HepG2 (cell line): ENCODE results near the gene CTNNA3. TPM values are rescaled to one million over a fixed set of nuclear protein-coding genes. Genes with fewer than 3 reads are reported as not detected.

ENCODE experiments used
- ATAC-seq: fragments of 200-7000 bp; cut with Tn5 transposase; 3 replicates; pipeline ENCODE4 v1.9.1; 2020; ENCODE audit warnings: mild to moderate bottlenecking, moderate library complexity
- BruUV-seq: library from RNA; stranded (reverse); fragments of 400-500 nt; replicated peaks from 2 replicates; lab custom pipeline; 2021; lab: Mats Ljungman, UMichigan
- CTCF ChIA-PET: fragments of 300-600 bp; formaldehyde crosslinking; extraction: SDS; loops from one replicate; lab custom pipeline; 2021; ENCODE audit warnings: low total read pairs, inconsistent platforms, low intra/inter-chr PET ratio; lab: Yijun Ruan, JAX
- POLR2A ChIA-PET: fragments of 350-600 bp; sonication (Branson Sonifier 250); formaldehyde crosslinking; loops from one replicate; lab custom pipeline; 2020; ENCODE audit warnings: antibody characterized with exemption, inconsistent platforms; lab: Yijun Ruan, JAX
- DNase-seq: peaks from one replicate; pipeline ENCODE4 v3.0.0-alpha.2; 2015; ENCODE audit warnings: low spot score
- FAIRE-seq: peaks from 3 replicates; lab custom pipeline; 2011; peaks lifted over from hg19 to GRCh38; lab: Jason Lieb, UNC
- H2AFZ ChIP-seq: one replicate; pipeline ENCODE4 v1.6.1; 2011; ENCODE audit warnings: low read length, inconsistent platforms
- H3K27ac ChIP-seq: fragments of 300-600 bp; 3 replicates; pipeline ENCODE4 v1.8.0; 2011; ENCODE audit warnings: mixed run types, mild to moderate bottlenecking, mixed read lengths, low read length, inconsistent platforms; ENCODE audit not compliant: insufficient read depth; ENCODE audit errors: extremely low read length
- H3K27me3 ChIP-seq, 2 experiments: fragments of 200-600 bp in 1 of 2; 2 replicates in 1 of 2; 3 replicates in 1 of 2; pipeline versions ENCODE4 v1.6.0 to v1.8.0; 2011; ENCODE audit warnings: low read length in 2 of 2, mild to moderate bottlenecking in 2 of 2, moderate library complexity in 2 of 2, inconsistent platforms in 1 of 2; ENCODE audit not compliant: insufficient read depth in 2 of 2, control insufficient read depth in 1 of 2
- H3K36me3 ChIP-seq, 2 experiments: fragments of 200-600 bp in 1 of 2; replicated peaks in 1 of 2; 2 replicates in 1 of 2; 3 replicates in 1 of 2; pipeline versions ENCODE4 v1.5.1 to v1.8.0; 2011; ENCODE audit warnings: low read length in 2 of 2, inconsistent platforms in 1 of 2; ENCODE audit not compliant: insufficient read depth in 2 of 2, control insufficient read depth in 1 of 2
- H3K4me1 ChIP-seq: 2 replicates; pipeline ENCODE4 v1.5.1; 2012; ENCODE audit warnings: low read length, inconsistent platforms; ENCODE audit not compliant: insufficient read depth
- H3K4me2 ChIP-seq: 2 replicates; pipeline ENCODE4 v1.6.0; 2011; ENCODE audit warnings: low read depth, low read length, inconsistent platforms
- H3K4me3 ChIP-seq, 3 experiments: fragments of 200-600 bp in 1 of 3; sonication (generic), shearing (Covaris generic) in 1 of 3; replicated peaks in 1 of 3; 2 replicates each; pipeline ENCODE4 v1.5.1; 2011 to 2016; ENCODE audit warnings: low read length in 3 of 3, inconsistent platforms in 2 of 3, low read depth in 2 of 3, mild to moderate bottlenecking in 2 of 3, control low read depth in 1 of 3, mixed read lengths in 1 of 3; ENCODE audit not compliant: insufficient read depth in 1 of 3
- H3K79me2 ChIP-seq: one replicate; pipeline ENCODE4 v1.6.1; 2011; ENCODE audit warnings: low read length, inconsistent platforms; ENCODE audit not compliant: insufficient read depth
- H3K9ac ChIP-seq: 2 replicates; pipeline ENCODE4 v1.6.0; 2011; ENCODE audit warnings: mild to moderate bottlenecking, low read depth, low read length, inconsistent platforms; ENCODE audit not compliant: insufficient read depth
- H3K9me3 ChIP-seq: 2 replicates; pipeline ENCODE4 v1.5.1; 2012; ENCODE audit warnings: mild to moderate bottlenecking, low read length
- H4K20me1 ChIP-seq: 2 replicates; pipeline ENCODE4 v1.6.0; 2011; ENCODE audit warnings: inconsistent platforms, mild to moderate bottlenecking, low read length, moderate library complexity; ENCODE audit not compliant: insufficient read depth
- FOXK2 ChIP-seq: fragments of 450-650 bp; IDR thresholded peaks from 2 replicates; pipeline ENCODE4 v1.6.1; 2016
- SMARCE1 ChIP-seq: fragments of 450-650 bp; IDR thresholded peaks from 2 replicates; pipeline ENCODE4 v1.6.1; 2017; ENCODE audit warnings: borderline replicate concordance
- SNAI1 ChIP-seq: sonication (generic); formaldehyde crosslinking; IDR thresholded peaks from 2 replicates; pipeline ENCODE4 v1.5.0; 2020; ENCODE audit warnings: mild to moderate bottlenecking, missing genetic modification reagents, borderline replicate concordance
- ZNF569 ChIP-seq: sonication (generic); formaldehyde crosslinking; IDR thresholded peaks from 2 replicates; pipeline ENCODE4 v1.5.0; 2020; ENCODE audit warnings: mild to moderate bottlenecking, missing genetic modification reagents, moderate library complexity, borderline replicate concordance
- in situ Hi-C: cut with HindIII; loops from 2 replicates; pipeline ENCODE4 v1.10.0; 2017; ENCODE audit warnings: low pct_unique_long_range_greater_than_20kb; ENCODE audit not compliant: extremely low pct_ligation_motif_present
- intact Hi-C: fragments of 100-400 bp; cut with micrococcal nuclease; formaldehyde crosslinking; loops from one replicate; pipeline ENCODE4 v1.10.0; 2022; ENCODE audit not compliant: unreplicated experiment
- polyA plus RNA-seq, 8 experiments: library from polyadenylated mRNA; depleted of rRNA in 3 of 8; stranded (reverse) in 7 of 8; unstranded in 1 of 8; fragments of >200 nt; fragmentation: Illumina TruSeq in 4 of 8; extraction: Trizol in 4 of 8; gene quantifications; 2 replicates each; pipeline versions ENCODE4 v1.2.1 to v1.2.3, GENCODE V29; 2011 to 2016; ENCODE audit warnings: low read depth in 4 of 8, missing spikeins in 1 of 8, mixed read lengths in 1 of 8; ENCODE audit not compliant: insufficient read depth in 1 of 8
- total RNA-seq, 5 experiments: library from RNA; depleted of rRNA; stranded (reverse); fragments of >200 nt; fragmentation: Illumina TruSeq; extraction: Trizol; gene quantifications; 2 replicates each; pipeline ENCODE4 v1.2.3, GENCODE V29; 2016; ENCODE audit warnings: low read depth in 1 of 5
- TF ChIP-seq, protein P1 (sequence below), 2 experiments: sonication (generic) in 1 of 2; formaldehyde crosslinking in 1 of 2; IDR thresholded peaks; 2 replicates each; pipeline versions ENCODE4 v1.4.0 to v1.6.1; 2018 to 2020; ENCODE audit warnings: missing genetic modification reagents in 2 of 2, borderline replicate concordance in 1 of 2, low read depth in 1 of 2, mild to moderate bottlenecking in 1 of 2, missing biosample characterization in 1 of 2
- TF ChIP-seq, protein P2 (sequence below): sonication (generic); formaldehyde crosslinking; IDR thresholded peaks from 2 replicates; pipeline ENCODE4 v1.8.0; 2023; ENCODE audit warnings: mild to moderate bottlenecking, missing genetic modification reagents
- TF ChIP-seq, protein P3 (sequence below): sonication (generic); formaldehyde crosslinking; IDR thresholded peaks from 2 replicates; pipeline ENCODE4 v1.4.0; 2020; ENCODE audit warnings: missing genetic modification reagents

CTNNA3 gene
- total and polyA plus RNA-seq, 2 of the 13 experiments (the other 11 are each of a cell fraction or from before 2014, with no cell fraction given): not detected

DNA sequence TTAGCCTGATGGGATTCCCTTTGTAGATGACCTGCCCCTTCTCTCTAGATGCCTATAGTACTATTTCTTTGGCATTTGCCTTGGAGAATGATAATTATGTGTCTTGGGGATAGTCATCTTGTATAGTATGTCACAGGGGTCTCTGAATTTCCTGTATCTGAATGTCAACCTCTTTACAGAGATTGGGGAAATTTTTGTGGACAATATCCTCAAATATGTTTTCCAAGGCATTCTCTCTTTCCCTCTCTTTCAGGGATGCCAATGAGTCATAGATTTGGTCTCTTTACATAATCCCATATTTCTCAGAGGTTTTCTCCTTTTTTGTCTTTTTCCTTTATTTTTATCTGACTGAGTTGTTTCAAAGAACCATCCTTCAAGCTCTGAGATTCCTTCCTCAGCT lies 99.4 kb downstream of the CTNNA3 start:
- ChIA-PET CTCF (no interaction called here), POLR2A (no interaction called here)
- no peak overlapping the region for H3K4me2 ChIP-seq
- intact Hi-C loops (no loop called here), in situ Hi-C loops (no loop called here)
- BruUV-seq: no TSS peak
- no peaks in the 10 kb centered on the region for H3K4me1 ChIP-seq
- FAIRE-seq (no peak), DNase-seq (no peak), ATAC-seq (no peak)
- H3K9ac ChIP-seq: no peak overlapping the region
- no peaks in the 10 kb centered on the region for H3K27me3 ChIP-seq
- no peak overlapping the region for H3K27ac ChIP-seq
- no peak overlapping the region for H2AFZ ChIP-seq
- no peaks in the 10 kb centered on the region for H4K20me1 ChIP-seq
- no peaks in the 10 kb centered on the region for H3K36me3 ChIP-seq
- no peaks in the 10 kb centered on the region for H3K79me2 ChIP-seq
- TF ChIP-seq, protein P1, sequence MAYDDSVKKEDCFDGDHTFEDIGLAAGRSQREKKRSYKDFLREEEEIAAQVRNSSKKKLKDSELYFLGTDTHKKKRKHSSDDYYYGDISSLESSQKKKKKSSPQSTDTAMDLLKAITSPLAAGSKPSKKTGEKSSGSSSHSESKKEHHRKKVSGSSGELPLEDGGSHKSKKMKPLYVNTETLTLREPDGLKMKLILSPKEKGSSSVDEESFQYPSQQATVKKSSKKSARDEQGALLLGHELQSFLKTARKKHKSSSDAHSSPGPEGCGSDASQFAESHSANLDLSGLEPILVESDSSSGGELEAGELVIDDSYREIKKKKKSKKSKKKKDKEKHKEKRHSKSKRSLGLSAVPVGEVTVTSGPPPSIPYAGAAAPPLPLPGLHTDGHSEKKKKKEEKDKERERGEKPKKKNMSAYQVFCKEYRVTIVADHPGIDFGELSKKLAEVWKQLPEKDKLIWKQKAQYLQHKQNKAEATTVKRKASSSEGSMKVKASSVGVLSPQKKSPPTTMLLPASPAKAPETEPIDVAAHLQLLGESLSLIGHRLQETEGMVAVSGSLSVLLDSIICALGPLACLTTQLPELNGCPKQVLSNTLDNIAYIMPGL (CRISPR knock-in tag; IDR thresholded peaks at IDR 0.05; ENCODE audit: borderline replicate concordance in 1 of 2, low read depth in 1 of 2): no peak
- TF ChIP-seq, protein P2, sequence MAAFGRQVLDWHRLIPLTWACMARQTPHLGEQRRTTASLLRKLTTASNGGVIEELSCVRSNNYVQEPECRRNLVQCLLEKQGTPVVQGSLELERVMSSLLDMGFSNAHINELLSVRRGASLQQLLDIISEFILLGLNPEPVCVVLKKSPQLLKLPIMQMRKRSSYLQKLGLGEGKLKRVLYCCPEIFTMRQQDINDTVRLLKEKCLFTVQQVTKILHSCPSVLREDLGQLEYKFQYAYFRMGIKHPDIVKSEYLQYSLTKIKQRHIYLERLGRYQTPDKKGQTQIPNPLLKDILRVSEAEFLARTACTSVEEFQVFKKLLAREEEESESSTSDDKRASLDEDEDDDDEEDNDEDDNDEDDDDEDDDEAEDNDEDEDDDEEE (CRISPR knock-in tag): no peak
- no peak for TF ChIP-seq SNAI1 (CRISPR knock-in tag)
- no peak for TF ChIP-seq FOXK2
- TF ChIP-seq, protein P3, sequence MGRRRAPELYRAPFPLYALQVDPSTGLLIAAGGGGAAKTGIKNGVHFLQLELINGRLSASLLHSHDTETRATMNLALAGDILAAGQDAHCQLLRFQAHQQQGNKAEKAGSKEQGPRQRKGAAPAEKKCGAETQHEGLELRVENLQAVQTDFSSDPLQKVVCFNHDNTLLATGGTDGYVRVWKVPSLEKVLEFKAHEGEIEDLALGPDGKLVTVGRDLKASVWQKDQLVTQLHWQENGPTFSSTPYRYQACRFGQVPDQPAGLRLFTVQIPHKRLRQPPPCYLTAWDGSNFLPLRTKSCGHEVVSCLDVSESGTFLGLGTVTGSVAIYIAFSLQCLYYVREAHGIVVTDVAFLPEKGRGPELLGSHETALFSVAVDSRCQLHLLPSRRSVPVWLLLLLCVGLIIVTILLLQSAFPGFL: no peak
- no peak for TF ChIP-seq SMARCE1
- no peak for TF ChIP-seq ZNF569 (CRISPR knock-in tag)
- TF ChIP-seq, all 625 proteins: peak for 0
- Histone ChIP-seq H3K4me3 (no peak overlapping the region), H3K9me3 (no peaks in the 10 kb centered on the region)
